Trophoblast cell (in vitro differentiated cells and primary cell): ENCODE measurements around the gene OPTC.
A peak's percentile ranks its signal among the peaks of the same experiment; 100 is the strongest.

Experiments
- DNase-seq, 2 donors: peaks; one replicate each; pipeline ENCODE4 v3.0.0-alpha.2; 2016
- H2AFZ ChIP-seq: 2 replicates; pipeline ENCODE4 v1.6.1; 2013; ENCODE audit warnings: low read length, moderate library complexity, mild to moderate bottlenecking; ENCODE audit not compliant: insufficient read depth, poor library complexity
- H2AK5ac ChIP-seq: 2 replicates; pipeline ENCODE4 v1.6.1; 2013; ENCODE audit warnings: mild to moderate bottlenecking, low read length
- H2BK120ac ChIP-seq: 2 replicates; pipeline ENCODE4 v1.6.1; 2013; ENCODE audit warnings: low read length, mild to moderate bottlenecking, moderate library complexity; ENCODE audit not compliant: insufficient read depth, poor library complexity
- H2BK12ac ChIP-seq: 2 replicates; pipeline ENCODE4 v1.6.1; 2013; ENCODE audit warnings: mild to moderate bottlenecking, low read length, moderate library complexity
- H2BK5ac ChIP-seq: 2 replicates; pipeline ENCODE4 v1.6.1; 2013; ENCODE audit warnings: low read length, low read depth, moderate library complexity, mild to moderate bottlenecking; ENCODE audit not compliant: poor library complexity
- H3K14ac ChIP-seq: 2 replicates; pipeline ENCODE4 v1.6.1; 2013; ENCODE audit warnings: mild to moderate bottlenecking, low read length
- H3K18ac ChIP-seq: 2 replicates; pipeline ENCODE4 v1.6.1; 2013; ENCODE audit warnings: mild to moderate bottlenecking, low read length
- H3K23ac ChIP-seq: 2 replicates; pipeline ENCODE4 v1.6.1; 2013; ENCODE audit warnings: low read length
- H3K27ac ChIP-seq: 2 replicates; pipeline ENCODE4 v1.5.1; 2013; ENCODE audit warnings: low read depth, mild to moderate bottlenecking, inconsistent platforms, low read length, moderate library complexity
- H3K27me3 ChIP-seq: 2 replicates; pipeline ENCODE4 v1.6.1; 2013; ENCODE audit warnings: inconsistent platforms, mild to moderate bottlenecking, low read length, moderate library complexity; ENCODE audit not compliant: insufficient read depth
- H3K36me3 ChIP-seq, 2 experiments: 1 replicate in 1 of 2; 2 replicates in 1 of 2; pipeline ENCODE4 v1.6.1; 2013; ENCODE audit warnings: low read length in 2 of 2, mild to moderate bottlenecking in 2 of 2, moderate library complexity in 1 of 2; ENCODE audit not compliant: insufficient read depth in 2 of 2, control insufficient read depth in 1 of 2
- H3K4ac ChIP-seq: 2 replicates; pipeline ENCODE4 v1.6.1; 2013; ENCODE audit warnings: low read depth, mild to moderate bottlenecking, low read length, moderate library complexity
- H3K4me1 ChIP-seq, 2 experiments: 1 replicate in 1 of 2; 2 replicates in 1 of 2; pipeline ENCODE4 v1.6.1; 2013; ENCODE audit warnings: low read length in 2 of 2, mild to moderate bottlenecking in 2 of 2, moderate library complexity in 1 of 2; ENCODE audit not compliant: insufficient read depth in 2 of 2, control insufficient read depth in 1 of 2
- H3K4me2 ChIP-seq: 2 replicates; pipeline ENCODE4 v1.6.1; 2013; ENCODE audit warnings: inconsistent platforms, mild to moderate bottlenecking, low read length, moderate library complexity
- H3K4me3 ChIP-seq: 2 replicates; pipeline ENCODE4 v1.5.1; 2013; ENCODE audit warnings: mild to moderate bottlenecking, low read depth, low read length, inconsistent platforms
- H3K79me1 ChIP-seq: one replicate; pipeline ENCODE4 v1.6.1; 2013; ENCODE audit warnings: low read length
- H3K79me2 ChIP-seq: 2 replicates; pipeline ENCODE4 v1.6.1; 2013; ENCODE audit warnings: low read length, mild to moderate bottlenecking; ENCODE audit not compliant: control insufficient read depth, insufficient read depth, poor library complexity
- H3K9ac ChIP-seq: 2 replicates; pipeline ENCODE4 v1.6.1; 2013; ENCODE audit warnings: mild to moderate bottlenecking, low read length
- H3K9me3 ChIP-seq: 2 replicates; pipeline ENCODE4 v1.6.1; 2013; ENCODE audit warnings: low read depth, mild to moderate bottlenecking, control low read depth, inconsistent platforms, low read length; ENCODE audit not compliant: insufficient read depth
- H4K12ac ChIP-seq: 2 replicates; pipeline ENCODE4 v1.6.1; 2013; ENCODE audit warnings: low read depth, mild to moderate bottlenecking, low read length, moderate library complexity
- H4K8ac ChIP-seq: 2 replicates; pipeline ENCODE4 v1.6.1; 2013; ENCODE audit warnings: low read depth, mild to moderate bottlenecking, low read length, moderate library complexity
- H4K91ac ChIP-seq: one replicate; pipeline ENCODE4 v1.6.1; 2013; ENCODE audit warnings: low read depth, mild to moderate bottlenecking, low read length, moderate library complexity
- WGBS: extraction: QIAGEN DNeasy Blood & Tissue Kit; methylation state at CpG from one replicate; pipeline ENCODE4 v1.1.7; 2013; ENCODE audit warnings: missing lambda C conversion rate; ENCODE audit not compliant: insufficient read length, insufficient coverage; ENCODE audit errors: extremely low coverage; 5-methylcytosine and 5-hydroxymethylcytosine counted together

OPTC gene

DNA sequence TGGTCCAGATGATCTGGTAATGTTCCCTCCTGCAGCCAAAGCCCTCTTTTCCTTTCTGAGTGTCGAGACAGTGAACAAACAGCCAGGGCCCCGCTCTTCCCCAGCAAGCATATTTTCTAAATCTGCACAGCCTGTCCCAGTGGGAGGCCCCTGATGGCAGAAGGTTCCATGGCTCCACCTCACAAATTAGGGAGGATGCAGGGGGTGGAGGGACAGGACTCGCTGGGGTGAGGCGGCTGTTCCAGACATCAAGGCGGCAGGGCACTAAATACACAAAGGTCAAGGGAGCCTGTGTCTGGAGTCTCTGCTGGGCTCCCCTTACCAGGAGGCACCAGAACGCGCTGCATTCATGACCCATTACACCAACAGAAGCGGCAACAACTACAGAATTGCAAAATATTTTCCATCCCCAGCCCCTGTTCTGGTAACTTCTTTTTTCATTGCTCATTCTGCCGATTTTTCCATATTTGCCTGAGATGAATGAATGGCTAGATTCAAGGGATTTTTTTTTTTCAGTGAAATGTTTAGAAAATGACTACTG is 45.4 kb upstream of the OPTC start:
- no peak overlapping the region for H3K18ac ChIP-seq
- H2AFZ ChIP-seq: no peak overlapping the region
- no CpG with 5 or more reads among the region's 9 CpGs for WGBS
- H3K9me3 ChIP-seq: peaks cover 2% of the 10 kb centered on the region
- H4K91ac ChIP-seq: no peak overlapping the region
- no peak overlapping the region for H3K9ac ChIP-seq
- no peaks in the 10 kb centered on the region for H3K27me3 ChIP-seq
- H3K4ac ChIP-seq: no peak overlapping the region
- no peak overlapping the region for H3K23ac ChIP-seq
- peaks cover 8 to 11% of the 10 kb centered on the region in 2 experiments for H3K4me1 ChIP-seq
- H3K4me3 ChIP-seq: no peak overlapping the region
- peak in 1 of 2 donors; percentile 7 for DNase-seq
- no peak overlapping the region for H2BK120ac ChIP-seq
- no peak overlapping the region for H3K4me2 ChIP-seq
- no peak overlapping the region for H3K14ac ChIP-seq
- no peaks in the 10 kb centered on the region for H3K36me3 ChIP-seq
- no peak overlapping the region for H2BK12ac ChIP-seq
- no peak overlapping the region for H4K12ac ChIP-seq
- H3K79me1 ChIP-seq: peaks cover 13% of the 10 kb centered on the region
- H3K79me2 ChIP-seq: no peaks in the 10 kb centered on the region
- H3K27ac ChIP-seq: peak overlapping the region; percentile 29
- H2BK5ac ChIP-seq: no peak overlapping the region
- H2AK5ac ChIP-seq: no peak overlapping the region
- H4K8ac ChIP-seq: no peak overlapping the region

DNA sequence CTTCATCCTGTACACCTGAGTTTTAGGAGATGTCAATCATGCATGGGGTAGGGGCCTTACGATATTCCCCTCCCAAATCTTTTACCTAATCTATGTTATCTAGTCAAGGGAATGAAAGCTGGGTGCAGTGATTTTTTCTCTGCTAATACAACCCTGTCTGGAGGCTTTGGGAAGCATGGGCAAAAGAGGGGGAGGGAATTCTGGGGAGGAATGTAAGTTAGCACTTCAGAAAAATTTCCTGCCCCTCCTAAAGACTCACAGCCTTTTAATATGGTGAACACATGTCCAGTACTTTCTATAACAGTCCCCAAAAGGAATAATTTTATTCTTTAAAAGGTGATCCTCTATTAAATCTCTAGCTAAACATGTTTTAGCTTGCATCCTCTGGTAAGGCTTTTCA is 44.0 kb upstream of the OPTC start:
- Histone ChIP-seq H3K4me2 (no peak overlapping the region), H4K91ac (no peak overlapping the region), H3K9ac (no peak overlapping the region), H3K4me1 (peaks cover 9 to 11% of the 10 kb centered on the region in 2 experiments), H3K79me1 (peaks cover 13% of the 10 kb centered on the region), H4K12ac (no peak overlapping the region), H3K14ac (no peak overlapping the region), H3K23ac (no peak overlapping the region), H2BK5ac (peak overlapping the region; percentile 47), H3K36me3 (no peaks in the 10 kb centered on the region), H3K4me3 (no peak overlapping the region), H3K18ac (no peak overlapping the region), H2AK5ac (no peak overlapping the region), H4K8ac (no peak overlapping the region), H3K27me3 (no peaks in the 10 kb centered on the region), H3K9me3 (peaks cover 2% of the 10 kb centered on the region), H2BK12ac (no peak overlapping the region), H3K79me2 (no peaks in the 10 kb centered on the region), H3K27ac (no peak overlapping the region), H3K4ac (no peak overlapping the region), H2AFZ (no peak overlapping the region), H2BK120ac (no peak overlapping the region)
- no CpG with 5 or more reads among the region's 1 CpG for WGBS
- DNase-seq: no peak

DNA sequence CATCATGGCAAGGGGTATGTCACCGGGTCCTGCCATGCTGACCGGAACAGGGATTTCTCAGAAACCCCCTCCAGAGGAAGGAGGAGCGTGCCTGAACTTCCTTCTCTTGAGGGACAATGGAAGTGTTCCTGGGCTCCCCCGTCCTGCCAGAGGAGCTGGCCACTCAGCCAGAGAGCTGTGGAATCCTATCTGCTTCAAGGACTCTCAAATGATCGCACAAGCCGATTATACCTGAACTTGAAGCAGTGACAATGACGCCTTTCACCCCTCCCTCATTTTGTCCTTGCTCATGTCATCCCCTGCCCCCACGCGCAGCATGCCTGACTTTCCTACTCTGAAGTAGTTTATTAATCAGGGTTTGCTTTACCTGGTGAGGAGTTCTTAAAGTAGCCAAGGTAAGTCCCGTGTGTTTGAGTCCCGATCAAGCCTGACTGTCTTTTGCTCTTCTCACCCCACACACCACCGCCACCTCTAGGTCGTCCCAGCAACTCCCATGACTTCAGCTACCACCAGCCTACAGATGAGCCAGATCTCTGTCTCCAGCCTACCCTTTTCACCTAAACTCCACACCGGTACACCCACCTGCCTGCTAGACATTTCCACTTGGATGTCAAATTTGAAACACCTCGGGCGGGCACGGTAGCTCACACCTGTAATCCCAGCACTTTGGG is 43.3 kb upstream of the OPTC start:
- H2BK5ac ChIP-seq: peak overlapping the region; percentile 47
- no peak overlapping the region for H2AFZ ChIP-seq
- H3K23ac ChIP-seq: no peak overlapping the region
- H4K91ac ChIP-seq: peak overlapping the region; percentile 48
- H2AK5ac ChIP-seq: peak overlapping the region; percentile 73
- no peak overlapping the region for H3K4me2 ChIP-seq
- peak overlapping the region; percentile 40 for H4K8ac ChIP-seq
- H3K79me1 ChIP-seq: peaks cover 13% of the 10 kb centered on the region
- H3K27ac ChIP-seq: no peak overlapping the region
- H3K4me3 ChIP-seq: no peak overlapping the region
- H3K14ac ChIP-seq: peak overlapping the region; percentile 73
- no CpG with 5 or more reads among the region's 17 CpGs for WGBS
- peak overlapping the region; percentile 74 for H2BK12ac ChIP-seq
- no peak overlapping the region for H3K18ac ChIP-seq
- no peaks in the 10 kb centered on the region for H3K79me2 ChIP-seq
- peaks cover under 1% of the 10 kb centered on the region for H3K9me3 ChIP-seq
- H3K9ac ChIP-seq: no peak overlapping the region
- peaks cover 10 to 11% of the 10 kb centered on the region in 2 experiments for H3K4me1 ChIP-seq
- no peaks in the 10 kb centered on the region for H3K36me3 ChIP-seq
- H4K12ac ChIP-seq: no peak overlapping the region
- peak overlapping the region; percentile 48 for H2BK120ac ChIP-seq
- DNase-seq: no peak
- H3K27me3 ChIP-seq: no peaks in the 10 kb centered on the region
- H3K4ac ChIP-seq: no peak overlapping the region

DNA sequence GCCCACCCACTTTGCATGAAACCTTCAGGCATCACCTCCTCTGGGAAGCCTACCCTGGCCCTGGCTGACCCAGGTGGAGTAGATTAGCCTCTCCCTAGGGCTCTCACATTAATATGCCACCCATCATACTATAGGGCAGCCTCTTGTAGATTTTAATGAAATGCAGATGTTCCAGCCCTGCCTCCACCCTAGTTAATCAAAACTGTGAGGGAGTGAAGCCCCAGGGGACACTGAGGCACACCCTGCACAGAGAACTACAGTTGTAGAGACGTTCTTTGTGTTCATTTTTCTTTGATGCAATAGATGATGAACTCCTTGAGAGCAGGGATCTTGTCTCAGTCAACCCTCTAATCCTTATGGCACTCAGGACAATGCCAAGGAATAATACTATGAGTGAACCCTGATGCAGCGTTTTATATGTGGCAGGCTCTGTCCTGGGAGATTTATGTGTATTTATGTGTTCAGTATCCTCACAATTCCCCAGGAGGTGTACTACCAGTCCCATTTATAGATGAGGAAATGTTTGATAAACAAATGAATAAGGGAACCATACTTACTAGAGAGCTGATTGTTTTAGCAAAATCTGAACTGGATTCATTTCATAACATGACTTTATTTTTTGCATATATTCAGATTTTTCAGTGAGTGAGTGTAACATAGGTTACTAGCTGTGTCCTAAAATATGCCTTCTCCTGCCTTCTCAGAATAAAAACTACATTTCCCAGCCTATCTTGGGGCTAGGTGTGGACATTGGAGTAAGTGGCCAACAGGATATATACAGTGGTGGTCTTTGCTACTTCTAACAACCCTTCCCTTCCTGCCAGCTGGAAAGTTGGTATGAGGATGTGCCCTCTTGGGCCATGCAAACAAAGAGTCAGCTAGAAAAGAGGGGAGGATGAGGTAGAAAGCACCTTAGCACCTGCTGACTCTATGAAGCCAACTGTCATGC is 41.8 kb upstream of the OPTC start:
- Histone ChIP-seq H2AK5ac (no peak overlapping the region), H3K79me2 (no peaks in the 10 kb centered on the region), H3K27ac (no peak overlapping the region), H3K23ac (no peak overlapping the region), H3K4me1 (peaks cover 10 to 11% of the 10 kb centered on the region in 2 experiments), H4K8ac (no peak overlapping the region), H3K9ac (no peak overlapping the region), H3K18ac (no peak overlapping the region), H3K79me1 (peaks cover 13% of the 10 kb centered on the region), H3K36me3 (no peaks in the 10 kb centered on the region), H2BK5ac (no peak overlapping the region), H4K12ac (no peak overlapping the region), H3K4me2 (no peak overlapping the region), H2AFZ (no peak overlapping the region), H2BK120ac (no peak overlapping the region), H3K9me3 (no peaks in the 10 kb centered on the region), H3K4ac (no peak overlapping the region), H4K91ac (no peak overlapping the region), H2BK12ac (no peak overlapping the region), H3K14ac (no peak overlapping the region), H3K27me3 (no peaks in the 10 kb centered on the region), H3K4me3 (no peak overlapping the region)
- no peak for DNase-seq
- no CpG with 5 or more reads among the region's 2 CpGs for WGBS
